MM.1S (cell line): Measurements from ENCODE around the gene GPHN.

Experiments used
- DNase-seq: peaks from one replicate; pipeline ENCODE4 v3.0.0-alpha.2; 2015
- H2AFZ ChIP-seq: fragments of 300-600 bp; sonication (generic); 2 replicates; pipeline ENCODE4 v1.6.0; 2016; ENCODE audit warnings: antibody characterized with exemption, low read length
- H3F3A ChIP-seq: fragments of 300-600 bp; sonication (generic); 2 replicates; pipeline ENCODE4 v1.6.1; 2016; ENCODE audit warnings: mild to moderate bottlenecking, antibody characterized with exemption, low read length, moderate library complexity, mixed read lengths; ENCODE audit not compliant: insufficient read depth
- H3K27ac ChIP-seq: fragments of 300-600 bp; sonication (generic); 2 replicates; pipeline ENCODE4 v1.5.1; 2016; ENCODE audit warnings: mild to moderate bottlenecking, low read length
- H3K27me3 ChIP-seq: fragments of 300-600 bp; sonication (generic); replicated peaks from 2 replicates; pipeline ENCODE4 v1.6.0; 2016; ENCODE audit warnings: low read length; ENCODE audit not compliant: insufficient read depth
- H3K36me3 ChIP-seq: fragments of 300-600 bp; sonication (generic); replicated peaks from 2 replicates; pipeline ENCODE4 v1.6.1; 2016; ENCODE audit warnings: mild to moderate bottlenecking, low read length, mixed read lengths; ENCODE audit not compliant: insufficient read depth
- H3K4me1 ChIP-seq: fragments of 300-600 bp; sonication (generic); 2 replicates; pipeline ENCODE4 v1.6.1; 2016; ENCODE audit warnings: low read length, mixed read lengths
- H3K4me2 ChIP-seq: fragments of 300-600 bp; sonication (generic); 2 replicates; pipeline ENCODE4 v1.6.0; 2016; ENCODE audit warnings: low read depth, low read length
- H3K4me3 ChIP-seq: fragments of 300-600 bp; sonication (generic); 2 replicates; pipeline ENCODE4 v1.5.1; 2016; ENCODE audit warnings: low read length, mixed read lengths
- H3K79me2 ChIP-seq: fragments of 300-600 bp; sonication (generic); 2 replicates; pipeline ENCODE4 v1.6.1; 2016; ENCODE audit warnings: mixed run types, low read length, mixed read lengths
- H3K9ac ChIP-seq: fragments of 300-600 bp; sonication (generic); 2 replicates; pipeline ENCODE4 v1.6.1; 2016; ENCODE audit warnings: low read length, mixed read lengths
- H3K9me2 ChIP-seq: fragments of 300-600 bp; sonication (generic); replicated peaks from 2 replicates; pipeline ENCODE4 v1.6.1; 2016; ENCODE audit warnings: mild to moderate bottlenecking, low read length, mixed read lengths; ENCODE audit not compliant: insufficient read depth
- H3K9me3 ChIP-seq: fragments of 300-600 bp; sonication (generic); replicated peaks from 2 replicates; pipeline ENCODE4 v1.6.1; 2016; ENCODE audit warnings: mild to moderate bottlenecking, low read length, mixed read lengths; ENCODE audit not compliant: insufficient read depth
- H4K20me1 ChIP-seq: fragments of 300-600 bp; sonication (generic); 2 replicates; pipeline ENCODE4 v1.6.1; 2016; ENCODE audit warnings: mild to moderate bottlenecking, low read length, moderate library complexity, mixed read lengths; ENCODE audit not compliant: insufficient read depth
- CTCF ChIP-seq: fragments of 300-600 bp; sonication (generic); IDR thresholded peaks from 2 replicates; pipeline ENCODE4 v1.5.1; 2016; ENCODE audit warnings: antibody characterized with exemption, low read length, mixed read lengths
- EZH2 ChIP-seq: fragments of 300-600 bp; sonication (generic); optimal IDR thresholded peaks from 2 replicates; pipeline ENCODE3; 2017; ENCODE audit warnings: low read depth, mild to moderate bottlenecking, antibody characterized with exemption, low read length, mixed read lengths
- EZH2phosphoT487 ChIP-seq: fragments of 300-600 bp; sonication (generic); IDR thresholded peaks from 2 replicates; pipeline ENCODE4 v1.6.1; 2018; ENCODE audit warnings: antibody characterized with exemption, low read length

GPHN gene

GRCh38 chr14:66641861-66642635 is 134.1 kb downstream of the GPHN start:
- no peak overlapping the region for H3K9ac ChIP-seq
- no peak overlapping the region for H2AFZ ChIP-seq
- no peak overlapping the region for H3K27ac ChIP-seq
- H3K27me3 ChIP-seq: no peaks in the 10 kb centered on the region
- H3K79me2 ChIP-seq: no peaks in the 10 kb centered on the region
- H3K4me1 ChIP-seq: 0 out of 2 replicates have a peak, but pooled peaks cover 3% of the 10 kb centered on the region
- no peak for DNase-seq
- no peak overlapping the region for H3K4me2 ChIP-seq
- TF ChIP-seq EZH2phosphoT487 (no peak), EZH2 (no peak), CTCF (no peak)
- H3K4me3 ChIP-seq: no peak overlapping the region
- H3K36me3 ChIP-seq: no peaks in the 10 kb centered on the region
- no peaks in the 10 kb centered on the region for H3F3A ChIP-seq
- H3K9me3 ChIP-seq: no peaks in the 10 kb centered on the region
- no peaks in the 10 kb centered on the region for H3K9me2 ChIP-seq
- H4K20me1 ChIP-seq: no peaks in the 10 kb centered on the region

- Histone ChIP-seq H4K20me1 (no peaks in the 10 kb centered on the region), H3K79me2 (no peaks in the 10 kb centered on the region)
- TF ChIP-seq EZH2phosphoT487 (no peak), EZH2 (no peak), CTCF (no peak)
These were observed 135.4 kb downstream of the GPHN start for GRCh38 chr14:66643344-66643743.

GRCh38 chr14:66645716-66646115 is 137.8 kb downstream of the GPHN start:
- H3K4me1 ChIP-seq: 0 out of 2 replicates have a peak, but pooled peaks cover 3% of the 10 kb centered on the region
- no peaks in the 10 kb centered on the region for H3K9me2 ChIP-seq
- H3K4me2 ChIP-seq: no peak overlapping the region
- no peaks in the 10 kb centered on the region for H3K79me2 ChIP-seq
- H3K9me3 ChIP-seq: no peaks in the 10 kb centered on the region
- H3K9ac ChIP-seq: no peak overlapping the region
- TF ChIP-seq EZH2: no peak
- no peak for TF ChIP-seq CTCF
- no peak for TF ChIP-seq EZH2phosphoT487
- H3K27ac ChIP-seq: no peak overlapping the region
- H3K4me3 ChIP-seq: no peak overlapping the region
- no peaks in the 10 kb centered on the region for H3F3A ChIP-seq
- DNase-seq: no peak
- no peaks in the 10 kb centered on the region for H3K27me3 ChIP-seq
- H4K20me1 ChIP-seq: no peaks in the 10 kb centered on the region
- no peaks in the 10 kb centered on the region for H3K36me3 ChIP-seq
- no peak overlapping the region for H2AFZ ChIP-seq

More at GRCh38 chr14:66643344-66643743, 135.4 kb downstream of the GPHN start:
- Histone ChIP-seq H3K27ac (no peak overlapping the region), H3K9me3 (no peaks in the 10 kb centered on the region), H3K4me3 (no peak overlapping the region), H3F3A (no peaks in the 10 kb centered on the region), H3K9me2 (no peaks in the 10 kb centered on the region), H3K36me3 (no peaks in the 10 kb centered on the region), H3K9ac (no peak overlapping the region), H3K4me1 (0 out of 2 replicates have a peak, but pooled peaks cover 3% of the 10 kb centered on the region), H3K4me2 (no peak overlapping the region), H2AFZ (no peak overlapping the region), H3K27me3 (no peaks in the 10 kb centered on the region)
- no peak for DNase-seq
